Measurements from ENCODE around the gene RRAGC.

Gene RRAGC

GRCh38 chr1:38834221-38834782, 25.3 kb downstream of the RRAGC start:
- no peak overlapping the region for H3K27ac ChIP-seq (ENCODE audit: poor library complexity, severe bottlenecking)
- TF ChIP-seq, protein P1, sequence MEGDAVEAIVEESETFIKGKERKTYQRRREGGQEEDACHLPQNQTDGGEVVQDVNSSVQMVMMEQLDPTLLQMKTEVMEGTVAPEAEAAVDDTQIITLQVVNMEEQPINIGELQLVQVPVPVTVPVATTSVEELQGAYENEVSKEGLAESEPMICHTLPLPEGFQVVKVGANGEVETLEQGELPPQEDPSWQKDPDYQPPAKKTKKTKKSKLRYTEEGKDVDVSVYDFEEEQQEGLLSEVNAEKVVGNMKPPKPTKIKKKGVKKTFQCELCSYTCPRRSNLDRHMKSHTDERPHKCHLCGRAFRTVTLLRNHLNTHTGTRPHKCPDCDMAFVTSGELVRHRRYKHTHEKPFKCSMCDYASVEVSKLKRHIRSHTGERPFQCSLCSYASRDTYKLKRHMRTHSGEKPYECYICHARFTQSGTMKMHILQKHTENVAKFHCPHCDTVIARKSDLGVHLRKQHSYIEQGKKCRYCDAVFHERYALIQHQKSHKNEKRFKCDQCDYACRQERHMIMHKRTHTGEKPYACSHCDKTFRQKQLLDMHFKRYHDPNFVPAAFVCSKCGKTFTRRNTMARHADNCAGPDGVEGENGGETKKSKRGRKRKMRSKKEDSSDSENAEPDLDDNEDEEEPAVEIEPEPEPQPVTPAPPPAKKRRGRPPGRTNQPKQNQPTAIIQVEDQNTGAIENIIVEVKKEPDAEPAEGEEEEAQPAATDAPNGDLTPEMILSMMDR (IDR thresholded peaks at IDR 0.05; ENCODE audit: poor library complexity, severe bottlenecking), result no peak
- H3K27me3 ChIP-seq (ENCODE audit: insufficient read depth, poor library complexity, severe bottlenecking), result peaks cover 4% of the 10 kb centered on the region
- H3K36me3 ChIP-seq (ENCODE audit: low read depth), result peaks cover 12% of the 10 kb centered on the region
- H3K4me3 ChIP-seq (ENCODE audit: severe bottlenecking), result no peak overlapping the region
- DNase-seq (ENCODE audit: low spot score) (no peak), ATAC-seq (ENCODE audit: low read depth) (no peak)
- no peaks in the 10 kb centered on the region for H3K9me3 ChIP-seq (ENCODE audit: severe bottlenecking)
- no peaks in the 10 kb centered on the region for H3K4me1 ChIP-seq (ENCODE audit: insufficient read depth, poor library complexity, severe bottlenecking)

- peaks cover under 1% of the 10 kb centered on the region for H3K36me3 ChIP-seq (ENCODE audit: low read depth)
- H3K4me3 ChIP-seq (ENCODE audit: severe bottlenecking), result no peak overlapping the region
- ATAC-seq (ENCODE audit: low read depth) (no peak), DNase-seq (ENCODE audit: low spot score) (no peak)
- no peaks in the 10 kb centered on the region for H3K4me1 ChIP-seq (ENCODE audit: insufficient read depth, poor library complexity, severe bottlenecking)
- H3K27me3 ChIP-seq (ENCODE audit: insufficient read depth, poor library complexity, severe bottlenecking), result peaks cover 4% of the 10 kb centered on the region
- no peaks in the 10 kb centered on the region for H3K9me3 ChIP-seq (ENCODE audit: severe bottlenecking)
- H3K27ac ChIP-seq (ENCODE audit: poor library complexity, severe bottlenecking), result no peak overlapping the region
- TF ChIP-seq, protein P1 (IDR thresholded peaks at IDR 0.05; ENCODE audit: poor library complexity, severe bottlenecking), result no peak
Measured at GRCh38 chr1:38833146-38833545, 26.4 kb downstream of the RRAGC start.

- no peaks in the 10 kb centered on the region for H3K9me3 ChIP-seq (ENCODE audit: severe bottlenecking)
- no peaks in the 10 kb centered on the region for H3K36me3 ChIP-seq (ENCODE audit: low read depth)
- TF ChIP-seq, protein P1 (IDR thresholded peaks at IDR 0.05; ENCODE audit: poor library complexity, severe bottlenecking), result no peak
- ATAC-seq (ENCODE audit: low read depth) (no peak), DNase-seq (ENCODE audit: low spot score) (no peak)
- peaks cover 4% of the 10 kb centered on the region for H3K27me3 ChIP-seq (ENCODE audit: insufficient read depth, poor library complexity, severe bottlenecking)
- H3K4me3 ChIP-seq (ENCODE audit: severe bottlenecking), result no peak overlapping the region
- H3K4me1 ChIP-seq (ENCODE audit: insufficient read depth, poor library complexity, severe bottlenecking), result no peaks in the 10 kb centered on the region
- no peak overlapping the region for H3K27ac ChIP-seq (ENCODE audit: poor library complexity, severe bottlenecking)
Measured at GRCh38 chr1:38832370-38832734, 27.2 kb downstream of the RRAGC start.

DNA sequence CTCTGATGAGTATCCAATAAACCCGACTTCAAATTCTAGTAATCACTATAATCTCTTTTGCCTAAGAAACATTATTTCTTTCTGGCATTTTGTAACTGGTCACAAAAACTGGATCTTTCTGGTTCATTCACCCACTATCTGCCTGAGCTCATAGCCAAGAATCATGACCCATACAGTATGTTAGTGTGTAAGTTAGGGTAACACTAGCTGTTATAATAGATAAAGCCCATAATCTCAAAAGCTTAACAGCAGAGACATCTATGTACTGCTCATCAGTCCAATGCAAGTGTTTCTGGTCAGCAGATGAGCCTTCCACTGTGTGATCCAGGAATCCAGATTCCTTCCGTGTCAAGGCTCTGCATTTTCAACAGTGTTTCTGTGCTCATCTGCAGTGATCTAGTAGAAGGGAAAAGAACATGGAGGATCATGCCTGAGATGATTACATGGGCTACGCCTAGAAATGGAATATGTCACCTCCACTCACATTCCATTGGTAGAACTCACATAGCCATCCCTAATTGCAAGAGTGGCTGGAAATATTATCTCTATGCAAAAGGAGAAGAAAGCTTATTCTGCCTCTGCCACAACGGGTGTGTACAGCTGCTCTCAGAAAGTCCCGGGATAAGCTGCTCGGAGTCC, 27.7 kb downstream of the RRAGC start:
- DNase-seq (ENCODE audit: low spot score), result no peak
- ATAC-seq (ENCODE audit: low read depth), result no peak
- H3K36me3 ChIP-seq (ENCODE audit: low read depth), result no peaks in the 10 kb centered on the region
- no peaks in the 10 kb centered on the region for H3K9me3 ChIP-seq (ENCODE audit: severe bottlenecking)
- TF ChIP-seq, protein P1 (IDR thresholded peaks at IDR 0.05; ENCODE audit: poor library complexity, severe bottlenecking), result no peak
- no peak overlapping the region for H3K27ac ChIP-seq (ENCODE audit: poor library complexity, severe bottlenecking)
- H3K4me3 ChIP-seq (ENCODE audit: severe bottlenecking), result no peak overlapping the region
- no peaks in the 10 kb centered on the region for H3K4me1 ChIP-seq (ENCODE audit: insufficient read depth, poor library complexity, severe bottlenecking)
- peaks cover 4% of the 10 kb centered on the region for H3K27me3 ChIP-seq (ENCODE audit: insufficient read depth, poor library complexity, severe bottlenecking)

GRCh38 chr1:38829368-38829767, 30.2 kb downstream of the RRAGC start:
- H3K36me3 ChIP-seq (ENCODE audit: low read depth), result no peaks in the 10 kb centered on the region
- no peaks in the 10 kb centered on the region for H3K4me1 ChIP-seq (ENCODE audit: insufficient read depth, poor library complexity, severe bottlenecking)
- TF ChIP-seq, protein P1 (IDR thresholded peaks at IDR 0.05; ENCODE audit: poor library complexity, severe bottlenecking), result no peak
- no peak overlapping the region for H3K4me3 ChIP-seq (ENCODE audit: severe bottlenecking)
- ATAC-seq (ENCODE audit: low read depth), result no peak
- H3K9me3 ChIP-seq (ENCODE audit: severe bottlenecking), result no peaks in the 10 kb centered on the region
- DNase-seq (ENCODE audit: low spot score), result no peak
- H3K27ac ChIP-seq (ENCODE audit: poor library complexity, severe bottlenecking), result no peak overlapping the region
- peaks cover 4% of the 10 kb centered on the region for H3K27me3 ChIP-seq (ENCODE audit: insufficient read depth, poor library complexity, severe bottlenecking)

Measured in RWPE2 (cell line).